Breast epithelium (tissue), 4 donors: Measurements from ENCODE around the gene PRKAR1B. TPM values are rescaled to one million over a fixed set of nuclear protein-coding genes. Genes with fewer than 3 reads are reported as not detected.

ENCODE experiments used
- DNase-seq, 2 donors: peaks; one replicate each; pipeline ENCODE4 v3.0.0-alpha.2; 2019; ENCODE audit warnings: low spot score in 2 of 2
- H3K27ac ChIP-seq, 2 donors: fragments of 200-600 bp; sonication (generic) in 1 of 2; one replicate each; pipeline ENCODE4 v1.5.1; 2016 to 2019; ENCODE audit warnings: mild to moderate bottlenecking in 1 of 2
- H3K27me3 ChIP-seq, 2 donors: fragments of 200-600 bp; sonication (generic) in 1 of 2; one replicate each; pipeline versions ENCODE4 v1.5.1 to v1.6.0; 2017 to 2019; ENCODE audit warnings: control low read depth in 1 of 2, mild to moderate bottlenecking in 1 of 2
- H3K36me3 ChIP-seq: fragments of 200-600 bp; one replicate; pipeline ENCODE4 v1.5.1; 2019
- H3K4me1 ChIP-seq, 2 donors: fragments of 200-600 bp; sonication (generic); one replicate each; pipeline ENCODE4 v1.5.1; 2016 to 2019; ENCODE audit warnings: control low read depth in 1 of 2
- H3K4me3 ChIP-seq, 3 donors: fragments of 200-600 bp; sonication (generic); 1 replicate in 2 of 3; 2 replicates in 1 of 3; pipeline ENCODE4 v1.5.1; 2016 to 2019; ENCODE audit warnings: mild to moderate bottlenecking in 3 of 3, moderate library complexity in 2 of 3
- H3K9me3 ChIP-seq, 2 donors: fragments of 200-600 bp; sonication (generic) in 1 of 2; one replicate each; pipeline ENCODE4 v1.5.1; 2016 to 2019; ENCODE audit warnings: control low read depth in 1 of 2
- CTCF ChIP-seq, 3 donors: fragments of 450-650 bp; IDR thresholded peaks; one replicate each; pipeline ENCODE4 v1.5.1; 2016 to 2017; ENCODE audit warnings: antibody characterized with exemption in 3 of 3, mild to moderate bottlenecking in 3 of 3, moderate library complexity in 3 of 3
- POLR2A ChIP-seq: fragments of 450-650 bp; IDR thresholded peaks from one replicate; pipeline ENCODE4 v1.6.1; 2016; ENCODE audit warnings: antibody characterized with exemption, mild to moderate bottlenecking, moderate library complexity
- POLR2AphosphoS5 ChIP-seq, 3 donors: sonication (generic); formaldehyde crosslinking; IDR thresholded peaks; one replicate each; pipeline ENCODE4 v1.6.1; 2017; ENCODE audit warnings: antibody characterized with exemption in 3 of 3
- intact Hi-C: fragments of 100-400 bp; cut with DNase I; formaldehyde crosslinking; loops from one replicate; pipeline ENCODE4 v1.15.1; 2023; ENCODE audit warnings: low total_unique reads
- total RNA-seq, 3 donors: library from RNA; depleted of rRNA; stranded (reverse); fragments of >200 nt; gene quantifications; one replicate each; pipeline ENCODE4 v1.1.0, GENCODE V29; 2016

Gene PRKAR1B
- total RNA-seq, 3 donors from 2014 or later, result 3.7 to 10.5 (median 7.9) TPM

GRCh38 chr7:730501-731439 lies 3.7 kb upstream of the PRKAR1B start:
- Histone ChIP-seq H3K4me3 (no peak overlapping the region), H3K36me3 (no peaks in the 10 kb centered on the region), H3K9me3 (peaks cover 0 to 11% of the 10 kb centered on the region in 2 donors), H3K4me1 (peaks cover 4 to 8% of the 10 kb centered on the region in 2 donors), H3K27ac (no peak overlapping the region), H3K27me3 (no peaks in the 10 kb centered on the region)
- DNase-seq, result peak in 1 of 2 donors; percentile 30
- TF ChIP-seq CTCF (IDR thresholded peaks at IDR 0.05), result no peak
- no peak for TF ChIP-seq POLR2A
- no peak for TF ChIP-seq POLR2AphosphoS5 (IDR thresholded peaks at IDR 0.05)
- intact Hi-C loops, result no loop called here

- TF ChIP-seq CTCF (IDR thresholded peaks at IDR 0.05) (no peak), POLR2A (no peak), POLR2AphosphoS5 (IDR thresholded peaks at IDR 0.05) (no peak)
- H3K27ac ChIP-seq, result no peak overlapping the region
- H3K4me1 ChIP-seq, result peaks cover 4 to 8% of the 10 kb centered on the region in 2 donors
- H3K9me3 ChIP-seq, result peaks cover 0 to 5% of the 10 kb centered on the region in 2 donors
- no peak overlapping the region for H3K4me3 ChIP-seq
- peak in 1 of 2 donors; percentile 38 for DNase-seq
- H3K27me3 ChIP-seq, result no peaks in the 10 kb centered on the region
- intact Hi-C loops, result no loop called here
- no peaks in the 10 kb centered on the region for H3K36me3 ChIP-seq
These were observed 2.3 kb upstream of the PRKAR1B start for GRCh38 chr7:729140-730000.

DNA sequence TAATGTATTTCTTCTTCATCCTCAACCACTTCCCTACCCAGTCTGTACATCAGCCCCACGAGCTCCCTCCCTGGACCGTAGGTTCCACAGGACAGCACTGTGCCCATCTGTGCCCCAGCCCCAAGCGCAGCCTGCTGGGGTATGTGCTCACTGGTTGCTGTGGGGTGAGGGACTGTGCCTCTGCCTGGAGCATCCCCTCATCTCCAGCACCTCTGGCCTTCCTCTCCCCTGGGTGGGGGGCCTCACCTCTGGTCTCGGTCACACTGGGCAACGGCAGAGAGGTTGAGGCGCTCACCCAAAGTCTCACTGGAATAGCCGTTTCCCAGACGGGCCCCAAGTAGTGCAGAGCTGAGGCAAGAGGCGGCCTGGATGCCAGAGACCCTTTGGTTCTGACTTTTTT lies 1.5 kb upstream of the PRKAR1B start:
- peak in 1 of 2 donors; percentile 46 for DNase-seq
- Histone ChIP-seq H3K9me3 (no peaks in the 10 kb centered on the region), H3K36me3 (no peaks in the 10 kb centered on the region), H3K4me1 (peaks cover 4 to 8% of the 10 kb centered on the region in 2 donors), H3K27me3 (no peaks in the 10 kb centered on the region), H3K27ac (no peak overlapping the region), H3K4me3 (peak overlapping the region in 1 of 3 donors; percentile 97)
- TF ChIP-seq POLR2AphosphoS5 (IDR thresholded peaks at IDR 0.05) (no peak), CTCF (IDR thresholded peaks at IDR 0.05) (no peak), POLR2A (no peak)
- intact Hi-C loops, result no loop called here

GRCh38 chr7:727806-728460 lies 852 bp upstream of the PRKAR1B start:
- H3K27me3 ChIP-seq, result no peaks in the 10 kb centered on the region
- H3K36me3 ChIP-seq, result no peaks in the 10 kb centered on the region
- H3K9me3 ChIP-seq, result no peaks in the 10 kb centered on the region
- DNase-seq, result peak in 1 of 2 donors; percentile 24
- peak overlapping the region; percentile 78 to 97 (median 96) for H3K4me3 ChIP-seq
- no peak overlapping the region for H3K27ac ChIP-seq
- intact Hi-C loops, result loop anchor here (2.0 kb wide), 1 partner anchor 37 kb away; no protein-coding TSS in a partner anchor
- H3K4me1 ChIP-seq, result peaks cover 4 to 8% of the 10 kb centered on the region in 2 donors
- no peak for TF ChIP-seq POLR2AphosphoS5 (IDR thresholded peaks at IDR 0.05)
- no peak for TF ChIP-seq CTCF (IDR thresholded peaks at IDR 0.05)
- TF ChIP-seq POLR2A, result no peak
